ENCODE results near the gene TSPEAR. TPM values are rescaled to one million over a fixed set of nuclear protein-coding genes. Genes with fewer than 3 reads are reported as not detected.

TSPEAR gene
- total RNA-seq, 4 donors from 2014 or later = 0.21 to 1.3 (median 0.69) TPM

GRCh38 chr21:44539991-44540666, 171.2 kb downstream of the TSPEAR start, which contains the start of gene KRTAP10-1:
KRTAP10-1 (minus strand) TSS chr21:44540195; CDS start chr21:44540150, 45 bp downstream.
- TF ChIP-seq CTCF (IDR thresholded peaks at IDR 0.05) (no peak), POLR2A (IDR thresholded peaks at IDR 0.05) (no peak)
- 77 to 87% methylated on average over 14 to 19 of the region's 21 CpGs for WGBS, 2 donors
- H3K9me3 ChIP-seq = no peaks in the 10 kb centered on the region
- no peaks in the 10 kb centered on the region for H3K36me3 ChIP-seq
- intact Hi-C loops (cut with DNase I) = no loop called here
- no peak within 1 kb of the TSS for H3K27ac ChIP-seq
- H3K27me3 ChIP-seq = no peaks in the 10 kb centered on the region
- no peak within 1 kb of the TSS for H3K4me3 ChIP-seq (replicated peaks in 1 of 3)
- no peaks in the 10 kb centered on the region for H3K4me1 ChIP-seq
- no peak for DNase-seq

- intact Hi-C loops (cut with DNase I) = no loop called here
These were observed 172.3 kb downstream of the TSPEAR start for GRCh38 chr21:44539046-44539445.

GRCh38 chr21:44537930-44538911, 173.2 kb downstream of the TSPEAR start:
- intact Hi-C loops (cut with DNase I) = no loop called here
- TF ChIP-seq POLR2A (IDR thresholded peaks at IDR 0.05) = no peak
- no peaks in the 10 kb centered on the region for H3K27me3 ChIP-seq
- no peak overlapping the region for H3K4me3 ChIP-seq (replicated peaks in 1 of 3)
- H3K27ac ChIP-seq = no peak overlapping the region
- 92 to 95% methylated on average over 22 to 28 of the region's 33 CpGs for WGBS, 2 donors
- no peak for DNase-seq
- no peaks in the 10 kb centered on the region for H3K9me3 ChIP-seq
- no peaks in the 10 kb centered on the region for H3K36me3 ChIP-seq
- H3K4me1 ChIP-seq = no peaks in the 10 kb centered on the region

More at GRCh38 chr21:44539046-44539445, 172.3 kb downstream of the TSPEAR start:
- no peaks in the 10 kb centered on the region for H3K27me3 ChIP-seq
- WGBS, 2 donors = 79 to 83% methylated on average over 2 to 7 of the region's 14 CpGs
- DNase-seq = no peak
- H3K36me3 ChIP-seq = no peaks in the 10 kb centered on the region
- TF ChIP-seq CTCF (IDR thresholded peaks at IDR 0.05) (no peak), POLR2A (IDR thresholded peaks at IDR 0.05) (no peak)
- no peaks in the 10 kb centered on the region for H3K4me1 ChIP-seq
- no peaks in the 10 kb centered on the region for H3K9me3 ChIP-seq
- no peak overlapping the region for H3K27ac ChIP-seq
- no peak overlapping the region for H3K4me3 ChIP-seq (replicated peaks in 1 of 3)

GRCh38 chr21:44535963-44536362, 175.4 kb downstream of the TSPEAR start:
- Histone ChIP-seq H3K36me3 (no peaks in the 10 kb centered on the region), H3K9me3 (no peaks in the 10 kb centered on the region), H3K27ac (no peak overlapping the region), H3K27me3 (no peaks in the 10 kb centered on the region), H3K4me3 (replicated peaks in 1 of 3) (no peak overlapping the region), H3K4me1 (no peaks in the 10 kb centered on the region)
- TF ChIP-seq POLR2A (IDR thresholded peaks at IDR 0.05) (no peak), CTCF (IDR thresholded peaks at IDR 0.05) (no peak)
- DNase-seq = no peak
- intact Hi-C loops (cut with DNase I) = no loop called here
- 65 to 66% methylated on average over 7 of the region's 7 CpGs for WGBS, 2 donors

GRCh38 chr21:44534688-44535087, 176.7 kb downstream of the TSPEAR start:
- DNase-seq = no peak
- H3K4me3 ChIP-seq (replicated peaks in 1 of 3) = no peak overlapping the region
- H3K4me1 ChIP-seq = no peaks in the 10 kb centered on the region
- intact Hi-C loops (cut with DNase I) = no loop called here
- H3K9me3 ChIP-seq = no peaks in the 10 kb centered on the region
- no peaks in the 10 kb centered on the region for H3K27me3 ChIP-seq
- 95 to 96% methylated on average over 6 of the region's 6 CpGs for WGBS, 2 donors
- no peaks in the 10 kb centered on the region for H3K36me3 ChIP-seq
- TF ChIP-seq CTCF (IDR thresholded peaks at IDR 0.05) (no peak), POLR2A (IDR thresholded peaks at IDR 0.05) (no peak)
- no peak overlapping the region for H3K27ac ChIP-seq

All from thyroid gland (tissue), 4 donors.